SHP77 (cell line): ENCODE data around the gene NAA80.
A peak's percentile ranks its signal among the peaks of the same experiment; 100 is the strongest.

ENCODE experiments used
- DNase-seq, 2 experiments: peaks; one replicate each; lab custom pipeline; 2025; lab: John Stamatoyannopoulos, UW

NAA80 gene, protein sequence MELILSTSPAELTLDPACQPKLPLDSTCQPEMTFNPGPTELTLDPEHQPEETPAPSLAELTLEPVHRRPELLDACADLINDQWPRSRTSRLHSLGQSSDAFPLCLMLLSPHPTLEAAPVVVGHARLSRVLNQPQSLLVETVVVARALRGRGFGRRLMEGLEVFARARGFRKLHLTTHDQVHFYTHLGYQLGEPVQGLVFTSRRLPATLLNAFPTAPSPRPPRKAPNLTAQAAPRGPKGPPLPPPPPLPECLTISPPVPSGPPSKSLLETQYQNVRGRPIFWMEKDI

GRCh38 chr3:50298836-50299637 lies at the start of gene NAA80, which contains the start of gene HYAL3:
Gene NAA80 (minus strand): TSS chr3:50299405. CDS start chr3:50297463, 1,942 bp downstream.
Gene HYAL3 (minus strand): TSS chr3:50299405. CDS start chr3:50295602, 3,803 bp downstream.
- peak; percentile 95 to 96 for DNase-seq

DNA sequence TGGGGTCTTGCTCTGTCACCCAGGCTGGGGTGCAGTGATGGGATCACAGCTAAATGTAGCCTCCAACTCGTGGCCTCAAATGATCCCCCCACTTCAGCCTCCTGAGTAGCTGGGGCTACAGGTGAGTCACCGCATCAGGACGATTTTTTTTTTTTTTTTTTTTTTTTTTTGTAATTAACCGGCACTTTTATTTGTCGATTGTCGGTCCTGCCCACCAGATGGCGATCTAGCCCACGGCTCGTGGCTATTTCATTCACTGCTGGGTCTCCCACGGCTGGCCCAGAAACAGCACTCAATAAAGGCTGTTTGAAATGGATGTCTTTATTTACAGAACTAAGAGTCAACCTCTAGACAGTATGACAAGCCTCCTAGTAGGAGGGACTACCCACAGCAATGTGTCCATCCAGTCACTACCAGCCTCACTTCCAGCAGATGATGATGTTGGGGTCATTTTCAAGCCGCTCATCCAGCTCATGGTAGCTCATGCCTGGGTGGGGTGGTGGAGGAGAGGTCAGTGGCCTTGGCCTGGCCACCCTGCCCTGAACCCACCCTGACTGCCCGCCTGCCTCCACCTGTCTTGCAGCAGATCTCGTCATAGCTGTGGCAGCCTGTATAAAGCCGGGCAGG lies 48.1 kb upstream of the NAA80 start:
- peak; percentile 48 to 54 for DNase-seq

DNA sequence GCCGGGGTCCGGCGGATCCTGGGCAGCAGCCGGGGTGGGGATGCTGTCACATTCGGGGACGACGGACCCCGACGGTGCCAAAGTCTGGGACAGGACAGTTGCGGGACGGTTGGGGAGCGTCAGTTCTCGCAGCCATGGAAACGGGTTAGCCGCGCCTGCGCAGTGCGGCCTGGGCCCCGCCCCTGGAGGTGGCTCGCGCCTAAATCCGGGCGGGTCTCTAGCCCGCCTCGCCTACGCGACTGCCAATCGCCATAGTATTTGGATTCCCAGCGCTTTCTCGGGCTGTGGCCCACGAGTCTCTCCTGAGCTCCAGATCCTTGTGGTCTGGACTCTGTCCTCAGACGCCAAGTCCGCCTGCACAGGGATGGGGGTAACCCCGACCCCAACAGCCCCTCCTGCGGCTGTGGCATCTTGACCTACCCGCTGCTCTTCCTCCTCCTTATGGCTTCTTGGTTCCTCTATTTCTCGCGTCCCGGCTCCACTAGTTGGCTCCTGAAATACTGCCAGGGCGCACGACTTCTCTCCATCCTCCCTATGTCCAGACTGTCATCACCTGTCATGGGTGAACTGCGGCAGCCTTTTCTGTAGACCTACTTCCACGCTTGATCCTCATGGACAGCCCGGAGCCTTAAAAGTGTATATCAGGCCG lies 46.5 kb upstream of the NAA80 start, which contains the start of gene ZMYND10:
Gene ZMYND10, minus strand, starts transcription at position 147 of the 649 bp plus-strand sequence. CDS start 153 bp downstream, outside the sequence.
- peak in 1 of 2 experiments; percentile 61 for DNase-seq

DNA sequence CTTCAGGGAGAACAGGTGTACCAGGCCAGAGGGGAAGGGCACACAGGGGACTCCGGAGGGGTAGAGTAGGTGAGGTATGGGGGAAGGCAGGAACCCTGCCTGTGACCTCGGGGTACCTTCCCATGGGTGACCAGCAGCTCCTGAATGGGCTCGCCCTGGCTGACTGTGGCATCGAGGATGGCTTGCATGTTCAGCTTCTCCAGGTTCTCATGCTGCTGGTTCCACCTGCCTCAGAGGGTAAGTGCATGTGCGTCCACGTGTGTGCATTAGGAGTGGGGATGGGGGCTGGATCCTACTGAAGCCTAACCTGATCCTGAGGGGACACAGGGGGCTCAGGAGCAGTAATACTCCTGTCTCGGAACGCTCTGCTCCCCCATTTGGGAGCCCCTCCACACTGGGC lies 45.8 kb upstream of the NAA80 start:
- no peak for DNase-seq

DNA sequence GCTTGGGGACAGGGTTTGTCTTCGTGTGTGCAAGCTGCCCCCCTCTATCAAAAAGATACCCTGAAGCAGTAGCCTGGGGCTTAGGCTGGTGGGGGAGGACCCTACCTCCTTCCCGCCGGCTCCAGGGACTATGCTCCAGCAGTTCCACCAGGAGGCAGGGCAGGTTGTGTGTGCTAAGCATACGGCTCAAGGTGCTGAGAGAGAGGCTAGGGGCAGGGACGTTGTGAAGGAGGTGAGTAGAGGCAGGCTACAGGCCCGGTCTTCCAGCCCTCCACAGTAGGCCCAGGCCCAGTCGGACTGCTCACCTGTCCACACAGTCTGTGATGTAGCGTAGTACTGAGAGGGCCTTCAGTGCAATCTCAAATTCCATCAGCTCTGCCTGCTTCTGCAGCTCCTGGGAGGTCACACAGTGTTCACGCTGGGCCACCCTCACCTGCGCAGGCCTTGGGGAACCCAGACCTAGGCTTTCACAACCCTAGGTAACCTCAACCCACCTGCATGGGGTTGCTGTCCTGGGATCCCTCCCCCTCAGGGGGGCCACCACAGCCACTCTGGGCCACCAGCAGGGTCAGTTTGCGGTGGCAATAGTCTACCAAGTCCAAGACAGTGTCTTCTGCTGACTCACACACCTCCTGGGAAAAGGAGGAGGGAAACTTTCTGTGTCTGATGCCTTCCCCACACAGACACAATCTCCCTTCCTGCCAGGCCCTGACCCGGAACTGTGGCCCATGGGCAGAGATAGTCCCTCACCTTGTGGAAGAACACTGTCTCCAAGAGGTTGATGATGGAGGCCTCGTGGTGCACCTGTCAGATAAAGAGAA lies 43.8 kb upstream of the NAA80 start:
- no peak for DNase-seq

DNA sequence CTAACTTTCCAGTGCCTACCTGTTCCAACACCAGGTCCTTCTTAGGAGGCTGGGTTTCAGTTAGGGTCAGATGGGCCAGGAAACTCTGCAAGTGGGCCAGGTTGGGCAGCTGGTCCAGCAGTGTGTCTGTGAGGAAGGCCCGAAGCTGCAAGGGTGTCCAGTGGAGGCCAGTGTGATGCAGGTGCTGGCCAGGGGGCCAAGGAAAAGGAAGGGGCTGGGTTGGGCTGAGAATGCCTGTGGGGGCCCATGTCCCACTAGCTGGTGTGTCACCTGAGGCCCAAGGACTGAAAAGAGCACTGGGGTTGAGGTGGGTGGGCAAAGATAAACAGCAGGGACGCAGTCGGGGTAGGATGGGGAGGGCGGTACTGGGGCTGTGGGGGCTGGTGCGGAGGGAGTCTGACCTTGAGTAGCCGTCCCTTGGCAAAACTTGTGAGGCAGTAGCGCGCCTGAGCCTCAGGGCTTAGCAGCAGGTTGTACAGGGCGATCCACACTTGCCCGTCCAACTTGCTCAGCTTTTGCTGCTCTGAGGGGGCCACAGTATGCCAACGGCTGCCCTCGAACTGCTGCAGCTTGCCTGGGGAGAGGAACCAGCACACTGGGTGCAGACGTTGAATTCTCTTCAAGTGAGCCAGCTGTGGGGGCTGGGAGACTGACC lies 42.9 kb upstream of the NAA80 start:
- DNase-seq: no peak

DNA sequence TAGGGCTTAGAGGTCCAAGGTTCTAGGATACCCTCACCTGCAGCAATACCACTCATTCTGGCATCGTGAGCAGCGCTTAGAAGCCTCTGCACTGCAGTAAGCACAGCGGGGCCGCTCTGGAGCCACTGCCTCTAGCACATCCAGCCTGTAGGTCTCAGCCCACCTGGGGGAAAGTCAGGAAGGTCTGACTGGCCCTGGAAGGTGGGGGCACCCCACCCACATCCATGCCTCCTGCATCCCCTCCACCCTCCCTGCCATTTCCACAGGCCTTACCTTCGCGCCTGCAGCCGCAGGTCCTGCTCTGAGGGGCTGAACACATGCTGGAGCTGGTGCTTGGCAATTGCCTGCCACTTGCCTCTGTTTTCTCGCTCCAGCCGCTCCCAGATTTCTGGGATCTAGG lies 42.3 kb upstream of the NAA80 start:
- DNase-seq: no peak

DNA sequence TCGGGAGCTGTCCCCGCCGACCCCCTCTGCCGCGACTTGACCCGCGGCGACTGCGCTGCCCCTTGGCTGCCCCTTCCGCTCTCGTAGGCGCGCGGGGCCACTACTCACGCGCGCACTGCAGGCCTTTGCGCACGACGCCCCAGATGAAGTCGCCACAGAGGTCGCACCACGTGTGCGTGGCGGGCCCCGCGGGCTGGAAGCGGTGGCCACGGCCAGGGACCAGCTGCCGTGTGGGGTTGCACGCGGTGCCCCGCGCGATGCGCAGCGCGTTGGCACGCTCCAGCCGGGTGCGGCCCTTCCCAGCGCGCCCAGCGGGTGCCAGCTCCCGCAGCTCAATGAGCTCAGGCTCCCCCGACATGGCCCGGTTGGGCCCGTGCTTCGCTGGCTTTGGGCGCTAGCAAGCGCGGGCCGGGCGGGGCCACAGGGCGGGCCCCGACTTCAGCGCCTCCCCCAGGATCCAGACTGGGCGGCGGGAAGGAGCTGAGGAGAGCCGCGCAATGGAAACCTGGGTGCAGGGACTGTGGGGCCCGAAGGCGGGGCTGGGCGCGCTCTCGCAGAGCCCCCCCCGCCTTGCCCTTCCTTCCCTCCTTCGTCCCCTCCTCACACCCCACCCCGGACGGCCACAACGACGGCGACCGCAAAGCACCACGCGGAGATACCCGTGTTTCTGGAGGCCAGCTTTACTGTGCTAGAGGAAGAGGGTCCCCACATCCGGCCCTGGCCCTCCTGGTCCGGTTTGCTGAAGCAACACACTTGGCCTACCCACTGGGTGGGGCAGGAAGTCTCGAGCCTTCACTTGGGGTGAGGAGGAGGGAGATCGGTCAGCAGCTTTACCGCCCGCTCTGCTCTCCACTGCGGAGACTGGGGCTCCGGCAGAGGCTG lies 41.5 kb upstream of the NAA80 start, which contains the start of gene RASSF1:
Gene RASSF1, minus strand, starts transcription at position 389 of the 882 bp plus-strand sequence. Its CDS starts 31 bp downstream, at position 358.
- DNase-seq: no peak

GRCh38 chr3:50340147-50340447 lies 40.9 kb upstream of the NAA80 start:
- DNase-seq: no peak

- DNase-seq: no peak
Observed at GRCh38 chr3:50339485-50340146, 40.4 kb upstream of the NAA80 start.

DNA sequence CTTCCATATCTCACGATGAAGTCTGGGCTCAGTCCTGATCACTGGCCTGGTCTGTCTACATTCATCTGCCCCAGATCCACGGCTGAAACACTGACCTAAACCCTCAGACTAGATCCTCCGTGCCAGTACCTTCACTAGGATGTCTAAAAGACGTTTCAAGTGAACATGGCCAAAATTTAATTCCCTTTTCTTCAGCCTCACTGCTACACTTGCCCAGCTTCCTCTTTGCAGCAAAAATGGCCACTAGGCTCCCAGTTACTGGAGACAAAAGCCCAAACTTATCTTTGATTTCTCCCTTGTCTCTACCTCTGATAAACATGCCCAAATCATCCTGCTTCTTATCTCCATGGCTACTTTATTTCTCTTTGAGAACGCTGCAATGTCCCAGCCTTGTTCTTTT lies 39.8 kb upstream of the NAA80 start:
- no peak for DNase-seq

GRCh38 chr3:50337175-50337861 lies 38.1 kb upstream of the NAA80 start:
- DNase-seq: peak; percentile 96 to 98

DNA sequence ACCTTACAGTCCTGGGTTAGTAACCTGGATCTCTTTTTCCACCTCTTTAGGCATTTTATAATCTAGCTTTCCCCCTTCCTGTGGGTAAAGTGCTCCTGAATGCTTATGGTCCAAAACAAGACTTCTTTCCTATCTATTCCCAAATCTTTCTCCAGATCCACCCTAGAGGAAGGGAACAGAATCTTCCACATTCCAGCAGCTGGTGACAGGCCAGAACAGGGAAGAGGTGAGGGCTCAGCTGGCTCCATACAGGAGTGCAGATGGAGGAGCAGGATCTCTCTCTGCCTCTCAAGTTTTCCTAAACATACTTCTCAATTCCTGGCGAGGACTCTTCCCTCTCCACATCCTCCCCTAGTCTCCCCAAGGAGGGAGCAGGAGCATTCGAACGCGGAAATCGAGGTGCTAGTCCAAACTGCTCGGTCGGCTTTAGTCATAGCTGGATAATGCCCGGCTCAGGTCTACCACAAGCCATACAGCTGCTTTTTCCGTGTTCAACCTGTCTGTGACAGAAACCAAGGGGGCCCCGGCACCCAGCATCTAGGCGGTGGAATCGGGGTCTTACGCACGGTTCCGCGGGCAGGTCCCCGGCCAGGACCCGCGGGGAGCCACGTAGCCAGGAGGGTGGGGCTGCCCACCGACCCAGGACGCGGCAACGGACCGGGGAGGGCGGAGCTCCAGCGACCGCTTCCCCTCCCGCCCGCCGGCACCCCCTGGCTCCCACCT lies 37.4 kb upstream of the NAA80 start:
- no peak for DNase-seq

- no peak for DNase-seq
Observed at GRCh38 chr3:50334339-50335075, 35.3 kb upstream of the NAA80 start.

DNA sequence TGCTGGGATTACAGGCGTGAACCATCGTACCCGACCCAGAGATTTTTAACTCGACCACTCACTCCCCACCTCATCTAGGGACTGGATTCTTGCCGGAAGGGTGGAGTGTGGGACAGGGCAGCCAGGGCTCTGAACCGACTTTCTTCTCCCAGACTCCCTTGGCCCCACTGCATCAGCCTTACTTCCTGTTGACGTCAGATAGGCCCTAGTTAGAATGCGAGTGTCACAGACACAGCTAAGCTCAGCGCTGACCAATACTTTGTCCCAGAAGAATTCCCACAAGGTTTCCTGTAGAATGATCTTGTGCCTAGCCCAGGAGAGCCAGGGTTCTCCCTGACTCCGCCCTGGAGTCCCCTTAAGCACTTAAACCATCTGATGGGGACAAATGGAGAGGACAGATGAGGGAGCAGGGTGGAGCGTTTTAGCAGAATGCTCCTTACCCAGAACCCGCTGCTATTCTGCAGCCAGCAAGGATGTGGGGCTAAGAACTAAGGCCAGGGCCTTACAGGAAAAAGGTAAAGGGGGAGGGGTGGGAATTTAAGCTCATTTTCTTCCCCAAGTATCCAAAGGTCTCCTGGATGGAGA lies 34.6 kb upstream of the NAA80 start:
- no peak for DNase-seq

DNA sequence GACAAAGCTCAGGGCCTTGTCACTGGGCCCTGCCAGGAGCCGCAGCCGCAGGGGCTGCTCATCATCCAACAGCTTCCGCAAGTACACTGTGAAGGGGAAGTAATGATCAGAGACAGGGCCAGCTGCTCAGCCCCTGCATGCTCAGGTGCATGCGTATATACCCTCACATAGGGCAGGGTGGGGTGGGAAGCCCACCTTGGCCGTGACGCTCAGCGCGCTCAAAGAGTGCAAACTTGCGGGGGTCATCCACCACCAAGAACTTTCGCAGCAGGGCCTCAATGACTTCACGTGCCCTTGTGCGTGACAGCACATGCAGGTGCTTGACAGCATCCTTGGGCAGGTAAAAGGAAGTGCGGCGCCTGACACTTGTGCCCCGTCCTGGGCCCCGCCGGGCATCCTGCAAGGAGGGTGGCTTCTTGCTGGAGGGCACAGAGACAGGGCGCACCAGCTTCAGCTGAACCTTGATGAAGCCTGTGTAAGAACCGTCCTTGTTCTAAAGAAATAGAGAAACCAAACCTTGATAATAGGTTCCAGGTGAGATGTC lies 32.2 kb upstream of the NAA80 start:
- no peak for DNase-seq

DNA sequence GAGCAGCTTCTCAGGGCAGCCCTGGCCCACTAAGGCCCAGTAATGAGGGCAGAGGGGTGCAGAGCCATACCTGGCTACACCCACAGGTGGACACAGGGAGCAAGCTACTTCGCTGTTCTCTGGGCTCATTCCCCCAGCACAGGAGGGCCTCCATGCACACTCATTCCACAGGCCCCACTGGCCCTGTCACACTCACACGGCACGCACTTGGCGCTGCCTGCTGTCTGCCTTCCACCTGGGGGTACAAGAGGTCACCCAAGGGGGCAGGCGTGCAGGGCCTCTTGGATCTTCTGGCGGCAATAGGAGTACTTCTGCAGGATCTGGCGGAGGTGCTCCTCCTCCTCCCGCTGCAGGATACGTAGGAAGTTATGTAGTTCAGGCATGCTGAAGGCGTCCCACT lies 31.1 kb upstream of the NAA80 start:
- no peak for DNase-seq
